H1 (cell line): Measurements from ENCODE around the gene FBXO7. TPM values are rescaled to one million over a fixed set of nuclear protein-coding genes. Genes with fewer than 3 reads are reported as not detected.

Experiments used
- CTCF ChIA-PET: fragments of 300-600 bp; sonication (Branson Sonifier 250); formaldehyde crosslinking; loops from one replicate; lab custom pipeline; 2021; ENCODE audit not compliant: partially characterized antibody; lab: Charles Lee
- POLR2A ChIA-PET: fragments of 300-600 bp; sonication (Branson Sonifier 250); formaldehyde crosslinking; loops from one replicate; lab custom pipeline; 2021; ENCODE audit warnings: inconsistent platforms; ENCODE audit not compliant: partially characterized antibody; lab: Charles Lee
- DNase-seq, 2 experiments: peaks; one replicate each; pipeline versions ENCODE4 v3.0.0 to v3.0.0-alpha.2; 2010 to 2022; ENCODE audit warnings: low spot score in 2 of 2, low read depth in 1 of 2, mixed read lengths in 1 of 2
- FAIRE-seq: peaks from 2 replicates; lab custom pipeline; 2011; peaks lifted over from hg19 to GRCh38; lab: Jason Lieb, UNC
- H2AFZ ChIP-seq: 2 replicates; pipeline ENCODE4 v1.8.1; 2012; ENCODE audit warnings: low read length, inconsistent platforms
- H2AK5ac ChIP-seq: 2 replicates; pipeline ENCODE4 v1.6.1; 2013; ENCODE audit warnings: low read depth, low read length
- H2BK120ac ChIP-seq: replicated peaks from 2 replicates; pipeline ENCODE3; 2013; ENCODE audit warnings: low read depth, low read length, inconsistent platforms
- H2BK12ac ChIP-seq: 2 replicates; pipeline ENCODE4 v1.6.1; 2013; ENCODE audit warnings: low read depth, low read length
- H2BK15ac ChIP-seq: 2 replicates; pipeline ENCODE4 v1.6.1; 2013; ENCODE audit warnings: low read length
- H2BK20ac ChIP-seq: 2 replicates; pipeline ENCODE4 v1.6.1; 2013; ENCODE audit warnings: low read length
- H2BK5ac ChIP-seq: 2 replicates; pipeline ENCODE4 v1.6.1; 2013; ENCODE audit warnings: low read depth, low read length
- H3K14ac ChIP-seq: 2 replicates; pipeline ENCODE4 v1.6.1; 2013; ENCODE audit warnings: inconsistent platforms; ENCODE audit not compliant: insufficient read length
- H3K18ac ChIP-seq: 2 replicates; pipeline ENCODE4 v1.6.1; 2013; ENCODE audit warnings: low read length; ENCODE audit errors: extremely low read depth
- H3K23ac ChIP-seq: 2 replicates; pipeline ENCODE4 v1.6.1; 2013; ENCODE audit warnings: inconsistent platforms; ENCODE audit not compliant: insufficient read length
- H3K23me2 ChIP-seq: 2 replicates; pipeline ENCODE4 v1.6.1; 2013; ENCODE audit warnings: low read depth, low read length
- H3K27ac ChIP-seq: 2 replicates; pipeline ENCODE4 v1.6.1; 2011; ENCODE audit warnings: low read depth, low read length, inconsistent platforms
- H3K27me3 ChIP-seq, 4 experiments: replicated peaks in 1 of 4; 1 replicate in 1 of 4; 2 replicates in 3 of 4; pipeline versions ENCODE4 v1.6.1 to v1.8.1; 2011 to 2013; ENCODE audit warnings: low read length in 3 of 4, mild to moderate bottlenecking in 3 of 4, inconsistent platforms in 2 of 4, mixed read lengths in 2 of 4, moderate library complexity in 1 of 4; ENCODE audit not compliant: control insufficient read depth in 3 of 4, insufficient read depth in 3 of 4; ENCODE audit errors: extremely low read depth in 1 of 4
- H3K36me3 ChIP-seq, 4 experiments: 2 replicates each; pipeline versions ENCODE4 v1.6.1 to v1.8.1; 2011 to 2013; ENCODE audit warnings: mild to moderate bottlenecking in 4 of 4, low read length in 3 of 4, moderate library complexity in 2 of 4, control low read depth in 1 of 4, inconsistent platforms in 1 of 4; ENCODE audit not compliant: insufficient read depth in 4 of 4, control insufficient read depth in 2 of 4
- H3K4ac ChIP-seq: replicated peaks from 2 replicates; pipeline ENCODE3; 2013; ENCODE audit warnings: low read length, low read depth, mixed read lengths, inconsistent platforms; ENCODE audit not compliant: insufficient read length
- H3K4me1 ChIP-seq, 4 experiments: replicated peaks in 1 of 4; 1 replicate in 1 of 4; 2 replicates in 3 of 4; pipeline versions ENCODE4 v1.6.1 to v1.8.1; 2011 to 2013; ENCODE audit warnings: low read length in 3 of 4, inconsistent platforms in 2 of 4, mixed read lengths in 1 of 4; ENCODE audit not compliant: insufficient read depth in 4 of 4, control insufficient read depth in 3 of 4
- H3K4me2 ChIP-seq, 2 experiments: 2 replicates each; pipeline versions ENCODE4 v1.6.1 to v1.8.1; 2011 to 2013; ENCODE audit warnings: low read depth in 2 of 2, low read length in 2 of 2, control low read depth in 1 of 2, inconsistent platforms in 1 of 2, mild to moderate bottlenecking in 1 of 2; ENCODE audit not compliant: insufficient read depth in 1 of 2
- H3K4me3 ChIP-seq, 4 experiments: fragments of 200-600, 300-600 bp in 1 of 4; sonication (generic), shearing (Covaris generic), sonication (Bioruptor Twin) in 1 of 4; 2 replicates each; pipeline versions ENCODE4 v1.5.1 to v1.8.1; 2011 to 2016; ENCODE audit warnings: low read length in 4 of 4, low read depth in 3 of 4, control low read depth in 2 of 4, inconsistent platforms in 2 of 4, mild to moderate bottlenecking in 2 of 4, mixed read lengths in 1 of 4, moderate library complexity in 1 of 4; ENCODE audit not compliant: insufficient read depth in 2 of 4; ENCODE audit errors: extremely low read depth in 1 of 4
- H3K56ac ChIP-seq: replicated peaks from 2 replicates; pipeline ENCODE3; 2013; ENCODE audit warnings: low read depth, mild to moderate bottlenecking, mixed read lengths, low read length, inconsistent platforms; ENCODE audit not compliant: insufficient read length
- H3K79me1 ChIP-seq: 2 replicates; pipeline ENCODE4 v1.6.1; 2013; ENCODE audit warnings: low read depth, low read length, control low read depth
- H3K79me2 ChIP-seq, 2 experiments: 2 replicates each; pipeline versions ENCODE4 v1.6.1 to v1.8.1; 2012 to 2013; ENCODE audit warnings: low read length in 2 of 2, mild to moderate bottlenecking in 2 of 2, inconsistent platforms in 1 of 2; ENCODE audit not compliant: insufficient read depth in 2 of 2, control insufficient read depth in 1 of 2
- H3K9ac ChIP-seq, 4 experiments: replicated peaks in 1 of 4; 1 replicate in 1 of 4; 2 replicates in 3 of 4; pipeline versions ENCODE4 v1.6.1 to v1.8.1; 2011 to 2013; ENCODE audit warnings: low read depth in 3 of 4, low read length in 3 of 4, control low read depth in 2 of 4, mild to moderate bottlenecking in 2 of 4, moderate library complexity in 2 of 4, inconsistent platforms in 1 of 4; ENCODE audit errors: extremely low read depth in 1 of 4
- H3K9me3 ChIP-seq, 2 experiments: 2 replicates each; pipeline versions ENCODE4 v1.6.1 to v1.8.1; 2012 to 2013; ENCODE audit warnings: mild to moderate bottlenecking in 2 of 2, moderate library complexity in 2 of 2, control low read depth in 1 of 2, inconsistent platforms in 1 of 2, low read depth in 1 of 2, low read length in 1 of 2, mixed read lengths in 1 of 2; ENCODE audit not compliant: insufficient read depth in 2 of 2
- H4K20me1 ChIP-seq, 2 experiments: replicated peaks in 1 of 2; 2 replicates each; pipeline versions ENCODE3 to v1.8.1; 2011 to 2013; ENCODE audit warnings: inconsistent platforms in 2 of 2, low read length in 2 of 2, mild to moderate bottlenecking in 1 of 2; ENCODE audit not compliant: insufficient read depth in 2 of 2, control insufficient read depth in 1 of 2
- H4K5ac ChIP-seq: 2 replicates; pipeline ENCODE4 v1.6.1; 2013; ENCODE audit warnings: low read length, low read depth, mixed read lengths, inconsistent platforms; ENCODE audit not compliant: insufficient read length
- H4K8ac ChIP-seq: 2 replicates; pipeline ENCODE4 v1.8.0; 2013; ENCODE audit warnings: mild to moderate bottlenecking, moderate library complexity, low read length, inconsistent platforms; ENCODE audit not compliant: insufficient read depth; ENCODE audit errors: extremely low read depth
- H4K91ac ChIP-seq: replicated peaks from 2 replicates; pipeline ENCODE3; 2013; ENCODE audit warnings: low read length, mixed read lengths, inconsistent platforms; ENCODE audit not compliant: insufficient read length
- BCL11A ChIP-seq, 2 experiments: IDR thresholded peaks; one replicate each; pipeline ENCODE4 v1.6.1; 2011; ENCODE audit warnings: low read depth in 2 of 2, low read length in 2 of 2, mild to moderate bottlenecking in 2 of 2
- HDAC2 ChIP-seq, 2 experiments: fragments of 300-600 bp in 1 of 2; sonication (generic) in 1 of 2; IDR thresholded peaks; 2 replicates each; pipeline ENCODE4 v1.6.1; 2011 to 2012; ENCODE audit warnings: low read depth in 2 of 2, low read length in 2 of 2, mild to moderate bottlenecking in 2 of 2, moderate library complexity in 2 of 2, borderline replicate concordance in 1 of 2, inconsistent platforms in 1 of 2
- KDM5A ChIP-seq: fragments of 200-600 bp; IDR thresholded peaks from 2 replicates; pipeline ENCODE4 v1.7.1; 2012; ENCODE audit warnings: mild to moderate bottlenecking, low read length, inconsistent platforms, mixed read lengths
- TBP ChIP-seq: IDR thresholded peaks from 2 replicates; pipeline ENCODE4 v1.6.1; 2011; ENCODE audit warnings: low read depth, low read length, improper control_type of control experiment
- ZNF274 ChIP-seq: IDR thresholded peaks from 2 replicates; pipeline ENCODE4 v1.7.0; 2012; ENCODE audit warnings: low read length, borderline replicate concordance; ENCODE audit errors: extremely low read depth
- WGBS, 2 experiments: shearing (Covaris generic) in 1 of 2; methylation state at CpG; one replicate each; pipeline versions ENCODE4 v1.1.6 to v1.1.7; 2013 to 2015; ENCODE audit warnings: low lambda C conversion rate in 2 of 2, mixed read lengths in 2 of 2, inconsistent platforms in 1 of 2, low coverage in 1 of 2, missing lambda C conversion rate in 1 of 2; ENCODE audit not compliant: insufficient replicate concordance in 2 of 2, insufficient coverage in 1 of 2, insufficient read length in 1 of 2; ENCODE audit errors: extremely low coverage in 1 of 2, missing lambda C conversion rate in 1 of 2; 5-methylcytosine and 5-hydroxymethylcytosine counted together
- polyA plus RNA-seq, 7 experiments: library from polyadenylated mRNA; depleted of rRNA in 3 of 7; stranded (reverse) in 5 of 7; unstranded in 2 of 7; fragments of >200 nt in 5 of 7; fragments of 200-250 nt in 2 of 7; gene quantifications; 1 replicate in 5 of 7; 2 replicates in 1 of 7; 4 replicates in 1 of 7; pipeline versions ENCODE4 v1.2.1 to v1.2.3, GENCODE V29; 2011 to 2013; ENCODE audit warnings: missing spikeins in 2 of 7, mixed read lengths in 2 of 7
- total RNA-seq: library from RNA; stranded (reverse); fragmentation: NEBNext Ultra II Directional; extraction: Animal tissue kit (Norgen Biotek cat#: 25700); gene quantifications from 2 replicates; pipeline ENCODE4 v1.2.1, GENCODE V29; 2021

Gene FBXO7
- total and polyA plus RNA-seq, 2 of the 8 experiments (the other 6 are each of a cell fraction or from before 2014, with no cell fraction given) = 62.7 to 76.1 TPM

DNA sequence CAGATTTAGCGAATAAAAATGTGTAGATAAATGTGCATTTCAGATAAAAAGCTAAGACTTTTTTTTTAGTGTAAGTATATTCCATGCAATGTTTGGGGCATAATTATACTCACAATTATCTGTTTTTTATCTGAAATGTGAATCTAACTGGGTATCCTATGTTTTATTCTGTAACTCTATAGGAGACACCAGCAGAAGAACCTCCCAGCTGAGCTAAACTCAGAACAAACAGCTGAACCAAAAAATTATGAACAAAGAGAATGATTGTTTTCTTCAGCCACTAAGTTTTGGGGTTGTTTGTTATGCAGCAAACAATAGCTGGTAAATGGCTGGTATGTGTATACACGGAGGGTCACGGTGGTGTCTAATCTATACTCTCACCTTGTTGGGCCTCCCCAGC is 42.9 kb downstream of the FBXO7 start:
- Histone ChIP-seq H2AK5ac (no peak overlapping the region), H3K79me1 (no peaks in the 10 kb centered on the region), H2BK120ac (no peak overlapping the region), H3K9me3 (peaks cover 0 to 6% of the 10 kb centered on the region in 2 experiments; a peak in 2 of 4 replicates), H3K4me3 (no peak overlapping the region), H3K4me2 (no peak overlapping the region), H4K91ac (no peak overlapping the region), H3K36me3 (peaks cover 5 to 21% (median 12%) of the 10 kb centered on the region in 4 experiments; a peak in 7 of 8 replicates), H2BK5ac (no peak overlapping the region), H3K4me1 (no peaks in the 10 kb centered on the region), H4K5ac (no peak overlapping the region), H3K14ac (no peak overlapping the region), H3K4ac (no peak overlapping the region), H3K23ac (no peak overlapping the region), H3K27ac (no peak overlapping the region), H3K27me3 (no peaks in the 10 kb centered on the region), H4K8ac (no peak overlapping the region), H3K18ac (no peak overlapping the region), H3K9ac (no peak overlapping the region), H3K56ac (no peak overlapping the region), H2BK12ac (no peak overlapping the region), H2BK20ac (no peak overlapping the region), H2AFZ (no peak overlapping the region), H3K79me2 (no peaks in the 10 kb centered on the region), H4K20me1 (no peaks in the 10 kb centered on the region), H2BK15ac (no peak overlapping the region), H3K23me2 (no peaks in the 10 kb centered on the region; the same call in 1 of the 2 replicates)
- WGBS, 2 experiments = 94% methylated on average over 3 of the region's 3 CpGs; no CpG with 5 or more reads in 1 of the 2 experiments
- ChIA-PET CTCF (interaction anchor here (0.7 to 3.4 kb wide), 9 partner anchors 12 to 692 kb away, joined by 3 to 20 read pairs (median 3); no protein-coding TSS in a partner anchor), POLR2A (interaction anchor here (0.8 kb wide), 1 partner anchor 9 kb away, joined by 3 read pairs; no protein-coding TSS in a partner anchor)
- no peak for TF ChIP-seq TBP
- TF ChIP-seq BCL11A (IDR thresholded peaks at IDR 0.05; ENCODE audit: low read depth in 2 of 2, low read length in 2 of 2) = no peak
- TF ChIP-seq ZNF274 = no peak
- no peak for TF ChIP-seq KDM5A
- TF ChIP-seq HDAC2 (IDR thresholded peaks at IDR 0.05; ENCODE audit: borderline replicate concordance in 1 of 2, low read depth in 2 of 2, low read length in 2 of 2) = no peak
- DNase-seq = no peak
- no peak for FAIRE-seq
